BLaER1 (cell line): Measurements from ENCODE around the gene EHBP1L1.
A peak's percentile ranks its signal among the peaks of the same experiment; 100 is the strongest.

Experiments used
- H3K27ac ChIP-seq: shearing (Covaris generic); formaldehyde crosslinking; 2 replicates; pipeline ENCODE4 v1.8.1; 2022
- H3K27me3 ChIP-seq: shearing (Covaris generic); formaldehyde crosslinking; 2 replicates; pipeline ENCODE4 v1.8.1; 2022
- H3K36me3 ChIP-seq: shearing (Covaris generic); formaldehyde crosslinking; 2 replicates; pipeline ENCODE4 v1.8.1; 2022
- H3K4me1 ChIP-seq: shearing (Covaris generic); formaldehyde crosslinking; 2 replicates; pipeline ENCODE4 v1.8.1; 2022
- H3K4me2 ChIP-seq: shearing (Covaris generic); formaldehyde crosslinking; 2 replicates; pipeline ENCODE4 v1.8.1; 2022
- H3K4me3 ChIP-seq: shearing (Covaris generic); formaldehyde crosslinking; 2 replicates; pipeline ENCODE4 v1.8.1; 2022
- H3K9ac ChIP-seq: shearing (Covaris generic); formaldehyde crosslinking; 2 replicates; pipeline ENCODE4 v1.8.1; 2022
- H3K9me3 ChIP-seq: shearing (Covaris generic); formaldehyde crosslinking; 2 replicates; pipeline ENCODE4 v1.8.1; 2022
- H4K20me1 ChIP-seq: shearing (Covaris generic); formaldehyde crosslinking; 2 replicates; pipeline ENCODE4 v1.8.1; 2022
- Cebpa-rat ChIP-seq: shearing (Covaris generic); IDR thresholded peaks from 2 replicates; pipeline ENCODE4 v1.8.1; 2022

The EHBP1L1 gene

GRCh38 chr11:65613091-65613928, 37.5 kb downstream of the EHBP1L1 start:
- H3K9ac ChIP-seq: peak overlapping the region; percentile 96
- peak overlapping the region; percentile 100 for H3K4me2 ChIP-seq
- peaks cover 47% of the 10 kb centered on the region for H3K36me3 ChIP-seq
- H4K20me1 ChIP-seq: peaks cover 80% of the 10 kb centered on the region
- peak overlapping the region; percentile 93 for H3K27ac ChIP-seq
- peaks cover 63% of the 10 kb centered on the region for H3K4me1 ChIP-seq
- H3K9me3 ChIP-seq: no peaks in the 10 kb centered on the region
- no peak for TF ChIP-seq Cebpa-rat
- H3K4me3 ChIP-seq: peak overlapping the region; percentile 98
- no peaks in the 10 kb centered on the region for H3K27me3 ChIP-seq

GRCh38 chr11:65615229-65615949, 39.5 kb downstream of the EHBP1L1 start, which contains the start of gene PCNX3:
TSS of gene PCNX3 (plus strand) at chr11:65615776. CDS start at chr11:65616312, 536 bp downstream.
- peaks cover 80% of the 10 kb centered on the region for H4K20me1 ChIP-seq
- H3K4me2 ChIP-seq: peak within 1 kb of the TSS; percentile 100
- H3K4me1 ChIP-seq: peaks cover 63% of the 10 kb centered on the region
- peak within 1 kb of the TSS; percentile 98 for H3K4me3 ChIP-seq
- H3K27ac ChIP-seq: peak within 1 kb of the TSS; percentile 93
- peaks cover 47% of the 10 kb centered on the region for H3K36me3 ChIP-seq
- no peak for TF ChIP-seq Cebpa-rat
- no peaks in the 10 kb centered on the region for H3K27me3 ChIP-seq
- H3K9ac ChIP-seq: peak within 1 kb of the TSS; percentile 96
- H3K9me3 ChIP-seq: no peaks in the 10 kb centered on the region

- peak overlapping the region; percentile 88 for H3K27ac ChIP-seq
Measured at GRCh38 chr11:65615950-65616574, 40.2 kb downstream of the EHBP1L1 start.

GRCh38 chr11:65616575-65617001, 40.7 kb downstream of the EHBP1L1 start:
- Histone ChIP-seq H4K20me1 (peaks cover 73% of the 10 kb centered on the region), H3K36me3 (peaks cover 49% of the 10 kb centered on the region), H3K9me3 (no peaks in the 10 kb centered on the region), H3K9ac (peak overlapping the region; percentile 89), H3K4me1 (peaks cover 51% of the 10 kb centered on the region), H3K27me3 (no peaks in the 10 kb centered on the region), H3K4me3 (peak overlapping the region; percentile 88), H3K27ac (peak overlapping the region; percentile 88), H3K4me2 (peak overlapping the region; percentile 99)
- TF ChIP-seq Cebpa-rat: no peak

More at GRCh38 chr11:65615950-65616574, 40.2 kb downstream of the EHBP1L1 start:
- no peaks in the 10 kb centered on the region for H3K27me3 ChIP-seq
- peaks cover 47% of the 10 kb centered on the region for H3K36me3 ChIP-seq
- H3K4me2 ChIP-seq: peak overlapping the region; percentile 99
- H4K20me1 ChIP-seq: peaks cover 78% of the 10 kb centered on the region
- peak overlapping the region; percentile 89 for H3K9ac ChIP-seq
- H3K4me3 ChIP-seq: peak overlapping the region; percentile 88
- peaks cover 56% of the 10 kb centered on the region for H3K4me1 ChIP-seq
- no peaks in the 10 kb centered on the region for H3K9me3 ChIP-seq
- no peak for TF ChIP-seq Cebpa-rat

GRCh38 chr11:65617136-65617850, 41.4 kb downstream of the EHBP1L1 start:
- Histone ChIP-seq H3K4me2 (peak overlapping the region; percentile 99), H3K27me3 (no peaks in the 10 kb centered on the region), H3K9me3 (no peaks in the 10 kb centered on the region), H3K9ac (peak overlapping the region; percentile 89), H3K36me3 (peaks cover 56% of the 10 kb centered on the region), H4K20me1 (peaks cover 66% of the 10 kb centered on the region), H3K27ac (no peak overlapping the region; the same call in 1 of the 2 replicates), H3K4me3 (peak overlapping the region; percentile 88), H3K4me1 (peaks cover 44% of the 10 kb centered on the region)
- TF ChIP-seq Cebpa-rat: no peak

- Histone ChIP-seq H3K27ac (peak overlapping the region; percentile 58), H3K9ac (peak overlapping the region; percentile 89; the same call in 1 of the 2 replicates), H3K36me3 (peaks cover 65% of the 10 kb centered on the region), H3K27me3 (no peaks in the 10 kb centered on the region), H3K4me1 (peaks cover 35% of the 10 kb centered on the region), H4K20me1 (peaks cover 60% of the 10 kb centered on the region), H3K4me3 (no peak overlapping the region), H3K9me3 (no peaks in the 10 kb centered on the region), H3K4me2 (peak overlapping the region; percentile 99)
- no peak for TF ChIP-seq Cebpa-rat
Measured at GRCh38 chr11:65617990-65618751, 42.3 kb downstream of the EHBP1L1 start.

GRCh38 chr11:65618763-65619162, 42.9 kb downstream of the EHBP1L1 start:
- Histone ChIP-seq H3K9ac (peak overlapping the region; percentile 48; the same call in 1 of the 2 replicates), H3K4me2 (peak overlapping the region; percentile 99), H3K4me3 (no peak overlapping the region), H4K20me1 (peaks cover 57% of the 10 kb centered on the region), H3K4me1 (peaks cover 33% of the 10 kb centered on the region), H3K27me3 (no peaks in the 10 kb centered on the region), H3K27ac (peak overlapping the region; percentile 58), H3K9me3 (no peaks in the 10 kb centered on the region), H3K36me3 (peaks cover 71% of the 10 kb centered on the region)
- no peak for TF ChIP-seq Cebpa-rat

GRCh38 chr11:65619281-65619928, 43.6 kb downstream of the EHBP1L1 start:
- H3K9me3 ChIP-seq: no peaks in the 10 kb centered on the region
- no peak overlapping the region for H3K4me3 ChIP-seq
- H3K9ac ChIP-seq: 0 out of 2 replicates have a peak overlapping the region, but pooled peaks have one; percentile 48
- peaks cover 56% of the 10 kb centered on the region for H4K20me1 ChIP-seq
- H3K27ac ChIP-seq: peak overlapping the region; percentile 58; the same call in 1 of the 2 replicates
- H3K4me2 ChIP-seq: peak overlapping the region; percentile 99
- peaks cover 40% of the 10 kb centered on the region for H3K4me1 ChIP-seq
- TF ChIP-seq Cebpa-rat: no peak
- no peaks in the 10 kb centered on the region for H3K27me3 ChIP-seq
- peaks cover 77% of the 10 kb centered on the region for H3K36me3 ChIP-seq
